Astrocyte (in vitro differentiated cells and primary cell): ENCODE data around the gene ASPHD1. TPM values are rescaled to one million over a fixed set of nuclear protein-coding genes. Genes with fewer than 3 reads are reported as not detected.

Experiments used
- DNase-seq: peaks from one replicate; pipeline ENCODE4 v3.0.0-alpha.2; 2010; ENCODE audit warnings: low read depth
- FAIRE-seq: peaks from 2 replicates; lab custom pipeline; 2011; peaks lifted over from hg19 to GRCh38; lab: Jason Lieb, UNC
- H2AFZ ChIP-seq: 2 replicates; pipeline ENCODE4 v1.6.0; 2012; ENCODE audit warnings: low read depth, low read length, inconsistent platforms
- H3K27ac ChIP-seq: 2 replicates; pipeline ENCODE4 v1.5.1; 2011; ENCODE audit warnings: low read depth, low read length, inconsistent platforms
- H3K27me3 ChIP-seq: 2 replicates; pipeline ENCODE4 v1.6.0; 2011; ENCODE audit warnings: low read length, inconsistent platforms; ENCODE audit not compliant: insufficient read depth
- H3K36me3 ChIP-seq: 2 replicates; pipeline ENCODE4 v1.5.1; 2011; ENCODE audit warnings: low read length, inconsistent platforms; ENCODE audit not compliant: insufficient read depth
- H3K4me1 ChIP-seq: 2 replicates; pipeline ENCODE4 v1.5.1; 2011; ENCODE audit warnings: low read length, inconsistent platforms; ENCODE audit not compliant: insufficient read depth
- H3K4me2 ChIP-seq: 2 replicates; pipeline ENCODE4 v1.6.0; 2012; ENCODE audit warnings: low read length, inconsistent platforms
- H3K4me3 ChIP-seq: 2 replicates; pipeline ENCODE4 v1.5.1; 2011; ENCODE audit warnings: low read depth, mild to moderate bottlenecking, low read length, inconsistent platforms; ENCODE audit not compliant: insufficient read depth
- H3K79me2 ChIP-seq: 2 replicates; pipeline ENCODE4 v1.6.0; 2012; ENCODE audit warnings: mild to moderate bottlenecking, low read length, inconsistent platforms; ENCODE audit not compliant: insufficient read depth
- H3K9ac ChIP-seq: 2 replicates; pipeline ENCODE4 v1.6.0; 2012; ENCODE audit warnings: mild to moderate bottlenecking, low read length, inconsistent platforms
- H3K9me3 ChIP-seq: 2 replicates; pipeline ENCODE4 v1.5.1; 2012; ENCODE audit warnings: low read depth, mild to moderate bottlenecking, low read length, inconsistent platforms; ENCODE audit not compliant: insufficient read depth
- H4K20me1 ChIP-seq: 2 replicates; pipeline ENCODE4 v1.6.0; 2012; ENCODE audit warnings: low read length, inconsistent platforms; ENCODE audit not compliant: insufficient read depth
- H3K27ac Mint-ChIP-seq: one replicate; pipeline ENCODE4 v1.8.0; 2021; ENCODE audit warnings: mild to moderate bottlenecking, mixed read lengths; ENCODE audit not compliant: unreplicated experiment
- H3K27me3 Mint-ChIP-seq: one replicate; pipeline ENCODE4 v1.8.0; 2021; ENCODE audit warnings: low read depth, mixed read lengths; ENCODE audit not compliant: unreplicated experiment
- H3K36me3 Mint-ChIP-seq: one replicate; pipeline ENCODE4 v1.8.0; 2021; ENCODE audit warnings: low read depth, mixed read lengths; ENCODE audit not compliant: unreplicated experiment
- H3K4me1 Mint-ChIP-seq: one replicate; pipeline ENCODE4 v1.8.0; 2021; ENCODE audit warnings: low read depth, mixed read lengths; ENCODE audit not compliant: unreplicated experiment
- H3K4me3 Mint-ChIP-seq: one replicate; pipeline ENCODE4 v1.8.0; 2021; ENCODE audit warnings: mild to moderate bottlenecking, moderate library complexity, mixed read lengths; ENCODE audit not compliant: unreplicated experiment
- H3K9me3 Mint-ChIP-seq: one replicate; pipeline ENCODE4 v1.8.0; 2021; ENCODE audit warnings: mild to moderate bottlenecking, mixed read lengths; ENCODE audit not compliant: unreplicated experiment
- CTCF ChIP-seq: IDR thresholded peaks from 2 replicates; pipeline ENCODE4 v1.5.1; 2011; ENCODE audit warnings: low read depth, mild to moderate bottlenecking, inconsistent platforms, low read length, moderate library complexity; ENCODE audit not compliant: insufficient read depth
- EZH2 ChIP-seq: IDR thresholded peaks from 2 replicates; pipeline ENCODE4 v1.6.1; 2012; ENCODE audit warnings: mild to moderate bottlenecking, low read length, inconsistent platforms; ENCODE audit not compliant: insufficient read depth
- total RNA-seq: library from RNA; stranded (reverse); gene quantifications from 2 replicates; pipeline ENCODE4 v1.2.1, GENCODE V29; 2021

The ASPHD1 gene
- total RNA-seq, 1 donor from 2014 or later = 43.3 TPM

- Histone ChIP-seq H3K9ac (no peak overlapping the region), H3K27me3 (no peaks in the 10 kb centered on the region), H2AFZ (no peak overlapping the region), H3K4me3 (no peak overlapping the region), H3K27ac (no peak overlapping the region), H3K4me2 (no peak overlapping the region), H4K20me1 (no peaks in the 10 kb centered on the region), H3K36me3 (no peaks in the 10 kb centered on the region), H3K4me1 (no peaks in the 10 kb centered on the region), H3K9me3 (no peaks in the 10 kb centered on the region), H3K79me2 (no peaks in the 10 kb centered on the region)
- Mint-ChIP-seq H3K27me3 (no peaks in the 10 kb centered on the region), H3K4me1 (no peaks in the 10 kb centered on the region), H3K36me3 (peaks cover 4% of the 10 kb centered on the region), H3K27ac (no peak overlapping the region), H3K9me3 (peaks cover 6% of the 10 kb centered on the region), H3K4me3 (no peak overlapping the region)
- TF ChIP-seq EZH2 = no peak
- no peak for TF ChIP-seq CTCF
- FAIRE-seq = no peak
- DNase-seq = no peak
These were observed 50.6 kb downstream of the ASPHD1 start for GRCh38 chr16:29950806-29951461.

GRCh38 chr16:29951625-29952365, 51.5 kb downstream of the ASPHD1 start:
- H3K36me3 ChIP-seq = no peaks in the 10 kb centered on the region
- Mint-ChIP-seq H3K27ac (no peak overlapping the region), H3K4me1 (no peaks in the 10 kb centered on the region), H3K27me3 (no peaks in the 10 kb centered on the region), H3K4me3 (no peak overlapping the region), H3K36me3 (peaks cover 4% of the 10 kb centered on the region), H3K9me3 (peaks cover 6% of the 10 kb centered on the region)
- H3K4me3 ChIP-seq = no peak overlapping the region
- H3K4me1 ChIP-seq = no peaks in the 10 kb centered on the region
- no peak overlapping the region for H3K27ac ChIP-seq
- no peaks in the 10 kb centered on the region for H3K79me2 ChIP-seq
- no peaks in the 10 kb centered on the region for H4K20me1 ChIP-seq
- DNase-seq (no peak), FAIRE-seq (no peak)
- no peaks in the 10 kb centered on the region for H3K27me3 ChIP-seq
- no peaks in the 10 kb centered on the region for H3K9me3 ChIP-seq
- TF ChIP-seq EZH2 = no peak
- no peak for TF ChIP-seq CTCF
- no peak overlapping the region for H3K9ac ChIP-seq
- no peak overlapping the region for H3K4me2 ChIP-seq
- H2AFZ ChIP-seq = no peak overlapping the region

Other genes starting within 250 kb of the ASPHD1 start
- gene SPN, start 237.2 kb upstream of the ASPHD1 start, total RNA-seq = 0.07 TPM in 1 of 2 replicates, not detected in the other
- 85.9 and 98.1 TPM in 2 replicates for gene QPRT, start 221.3 kb upstream of the ASPHD1 start, total RNA-seq
- gene C16orf54, start 154.5 kb upstream of the ASPHD1 start, total RNA-seq = not detected in 2 replicates
- gene ZG16, start 122.2 kb upstream of the ASPHD1 start, total RNA-seq = not detected in 2 replicates
- gene KIF22, start 109.7 kb upstream of the ASPHD1 start, total RNA-seq = 12.5 and 14.3 TPM in 2 replicates
- gene MAZ, start 94.0 kb upstream of the ASPHD1 start, total RNA-seq = 216 and 247 TPM in 2 replicates
- gene PRRT2, start 88.3 kb upstream of the ASPHD1 start, total RNA-seq = 6.2 and 6.7 TPM in 2 replicates
- 20.1 and 20.8 TPM in 2 replicates for gene PAGR1, start 84.3 kb upstream of the ASPHD1 start, total RNA-seq
- gene MVP, start 80.0 kb upstream of the ASPHD1 start, total RNA-seq = 38.7 and 40.1 TPM in 2 replicates
- gene CDIPT, start 37.3 kb upstream of the ASPHD1 start, total RNA-seq = 88.1 and 92.0 TPM in 2 replicates
- 69.6 and 90.6 TPM in 2 replicates for gene SEZ6L2, start 938 bp upstream of the ASPHD1 start, total RNA-seq
- 25.1 and 27.1 TPM in 2 replicates for gene KCTD13, start 25.7 kb downstream of the ASPHD1 start, total RNA-seq
- gene TMEM219, start 61.6 kb downstream of the ASPHD1 start, total RNA-seq = 96.6 and 104 TPM in 2 replicates
- gene TAOK2, start 73.4 kb downstream of the ASPHD1 start, total RNA-seq = 55.2 and 55.9 TPM in 2 replicates
- gene HIRIP3, start 95.1 kb downstream of the ASPHD1 start, total RNA-seq = 4.3 and 5.0 TPM in 2 replicates
- gene INO80E, start 95.8 kb downstream of the ASPHD1 start, total RNA-seq = 58.5 and 64.8 TPM in 2 replicates
- gene DOC2A, start 110.5 kb downstream of the ASPHD1 start, total RNA-seq = 0.50 and 0.89 TPM in 2 replicates
- gene C16orf92, start 122.7 kb downstream of the ASPHD1 start, total RNA-seq = not detected in 2 replicates
- 1.4 and 1.9 TPM in 2 replicates for gene TLCD3B, start 130.8 kb downstream of the ASPHD1 start, total RNA-seq
- gene ALDOA, start 165.3 kb downstream of the ASPHD1 start, total RNA-seq = 1,795 and 1,830 TPM in 2 replicates
- 140 TPM in 2 replicates for gene PPP4C, start 175.5 kb downstream of the ASPHD1 start, total RNA-seq
- 0.22 and 0.27 TPM in 2 replicates for gene TBX6, start 191.4 kb downstream of the ASPHD1 start, total RNA-seq
- gene YPEL3, start 195.7 kb downstream of the ASPHD1 start, total RNA-seq = 20.5 and 25.2 TPM in 2 replicates
- gene GDPD3, start 213.0 kb downstream of the ASPHD1 start, total RNA-seq = 1.8 and 3.6 TPM in 2 replicates
- gene MAPK3, start 222.7 kb downstream of the ASPHD1 start, total RNA-seq = 28.7 and 35.1 TPM in 2 replicates